Uterus (tissue), 4 donors: ENCODE data around the gene BPGM. TPM values are rescaled to one million over a fixed set of nuclear protein-coding genes. Genes with fewer than 3 reads are reported as not detected.

Source experiments
- DNase-seq, 2 donors: peaks; one replicate each; pipeline ENCODE4 v3.0.0-alpha.2; 2019 to 2020
- H3K27ac ChIP-seq, 2 donors: fragments of 200-600 bp; sonication (generic); 1 replicate in 1 of 2; 2 replicates in 1 of 2; pipeline ENCODE4 v1.5.1; 2016 to 2018
- H3K27me3 ChIP-seq, 2 donors: fragments of 200-600 bp; sonication (generic); one replicate each; pipeline ENCODE4 v1.5.1; 2018 to 2019; ENCODE audit warnings: control low read depth in 1 of 2
- H3K36me3 ChIP-seq, 2 donors: fragments of 200-600 bp; sonication (generic); one replicate each; pipeline ENCODE4 v1.5.1; 2019; ENCODE audit warnings: control low read depth in 1 of 2
- H3K4me1 ChIP-seq, 2 donors: fragments of 200-600 bp; sonication (generic); one replicate each; pipeline ENCODE4 v1.5.1; 2018 to 2019; ENCODE audit warnings: control low read depth in 1 of 2
- H3K4me3 ChIP-seq, 2 donors: fragments of 200-600 bp; sonication (generic); 1 replicate in 1 of 2; 2 replicates in 1 of 2; pipeline ENCODE4 v1.5.1; 2018 to 2019; ENCODE audit warnings: mild to moderate bottlenecking in 1 of 2
- H3K9me3 ChIP-seq, 2 donors: fragments of 200-600 bp; sonication (generic); one replicate each; pipeline ENCODE4 v1.5.1; 2019; ENCODE audit warnings: control low read depth in 1 of 2
- POLR2A ChIP-seq, 2 donors: fragments of 450-650 bp; IDR thresholded peaks; one replicate each; pipeline ENCODE4 v1.6.1; 2016; ENCODE audit warnings: antibody characterized with exemption in 2 of 2, mild to moderate bottlenecking in 1 of 2, moderate library complexity in 1 of 2
- intact Hi-C: fragments of 100-400 bp; cut with DNase I; formaldehyde crosslinking; loops from one replicate; pipeline ENCODE4 v1.15.1; 2023; ENCODE audit warnings: low total_unique reads
- total RNA-seq, 4 donors: library from RNA; depleted of rRNA in 3 of 4; stranded (reverse); fragments of >200 nt in 3 of 4; gene quantifications; one replicate each; pipeline versions ENCODE4 v1.1.0 to v1.2.4, GENCODE V29; 2014 to 2023
- TF ChIP-seq, protein P1 (sequence below), 4 experiments: fragments of 200-600 bp in 2 of 4; fragments of 450-650 bp in 2 of 4; sonication (generic) in 2 of 4; IDR thresholded peaks; one replicate each; pipeline ENCODE4 v1.5.1; 2016 to 2019; ENCODE audit warnings: antibody characterized with exemption in 4 of 4, mild to moderate bottlenecking in 2 of 4, moderate library complexity in 1 of 4
- donor health status: DM: yes; HTN: yes; CAD: no.

Gene BPGM
- total RNA-seq, 4 donors from 2014 or later, result 11.0 to 57.4 (median 15.0) TPM

DNA sequence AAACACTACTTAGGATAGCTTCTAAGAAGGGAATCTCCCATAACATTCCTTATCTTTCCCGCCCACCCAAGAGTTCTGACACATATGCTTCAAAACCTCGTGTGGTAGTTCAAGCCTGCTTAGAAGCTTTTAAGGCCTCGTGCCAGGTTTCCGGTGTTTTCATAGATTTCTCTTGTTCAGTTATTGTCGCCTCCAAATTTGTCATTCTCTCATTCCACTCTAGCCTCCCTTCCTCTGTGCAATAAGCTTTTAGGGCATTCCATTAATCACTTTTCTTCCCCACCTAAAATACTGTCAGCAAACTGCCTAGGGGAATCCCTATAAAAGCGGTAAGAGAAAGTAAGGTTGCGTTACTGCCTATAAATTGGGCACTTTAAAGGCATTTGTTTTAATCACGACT lies 718 bp upstream of the BPGM start:
- Histone ChIP-seq H3K9me3 (no peaks in the 10 kb centered on the region), H3K27ac (peak overlapping the region; percentile 78 to 86), H3K27me3 (no peaks in the 10 kb centered on the region), H3K4me1 (peaks cover 0 to 8% of the 10 kb centered on the region in 2 donors), H3K4me3 (peak overlapping the region; percentile 47 to 69), H3K36me3 (no peaks in the 10 kb centered on the region)
- intact Hi-C loops, result no loop called here
- TF ChIP-seq, protein P1, sequence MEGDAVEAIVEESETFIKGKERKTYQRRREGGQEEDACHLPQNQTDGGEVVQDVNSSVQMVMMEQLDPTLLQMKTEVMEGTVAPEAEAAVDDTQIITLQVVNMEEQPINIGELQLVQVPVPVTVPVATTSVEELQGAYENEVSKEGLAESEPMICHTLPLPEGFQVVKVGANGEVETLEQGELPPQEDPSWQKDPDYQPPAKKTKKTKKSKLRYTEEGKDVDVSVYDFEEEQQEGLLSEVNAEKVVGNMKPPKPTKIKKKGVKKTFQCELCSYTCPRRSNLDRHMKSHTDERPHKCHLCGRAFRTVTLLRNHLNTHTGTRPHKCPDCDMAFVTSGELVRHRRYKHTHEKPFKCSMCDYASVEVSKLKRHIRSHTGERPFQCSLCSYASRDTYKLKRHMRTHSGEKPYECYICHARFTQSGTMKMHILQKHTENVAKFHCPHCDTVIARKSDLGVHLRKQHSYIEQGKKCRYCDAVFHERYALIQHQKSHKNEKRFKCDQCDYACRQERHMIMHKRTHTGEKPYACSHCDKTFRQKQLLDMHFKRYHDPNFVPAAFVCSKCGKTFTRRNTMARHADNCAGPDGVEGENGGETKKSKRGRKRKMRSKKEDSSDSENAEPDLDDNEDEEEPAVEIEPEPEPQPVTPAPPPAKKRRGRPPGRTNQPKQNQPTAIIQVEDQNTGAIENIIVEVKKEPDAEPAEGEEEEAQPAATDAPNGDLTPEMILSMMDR (IDR thresholded peaks at IDR 0.05), result no peak
- no peak for TF ChIP-seq POLR2A (IDR thresholded peaks at IDR 0.05)
- DNase-seq, result no peak

DNA sequence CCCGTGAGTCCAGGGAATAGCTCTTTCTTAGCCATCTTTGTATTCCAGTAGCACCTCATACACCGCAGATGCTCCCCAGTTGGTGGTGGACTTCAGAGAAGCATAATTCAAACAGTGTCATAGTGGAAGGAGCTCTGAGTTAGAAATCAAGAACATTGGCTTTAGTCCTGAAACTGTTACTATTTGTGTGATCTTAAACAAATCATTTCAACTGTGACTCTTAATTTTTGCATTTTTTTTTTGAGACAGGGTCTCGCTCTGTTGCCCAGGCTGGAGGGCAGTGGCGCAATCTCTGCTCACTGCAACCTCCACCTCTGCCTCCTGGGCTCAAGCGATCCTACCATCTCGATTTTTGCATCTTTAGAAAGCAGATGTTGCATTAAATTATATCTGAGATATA lies 1.8 kb downstream of the BPGM start:
- peaks cover 0 to 8% of the 10 kb centered on the region in 2 donors for H3K4me1 ChIP-seq
- H3K4me3 ChIP-seq, result no peak overlapping the region
- intact Hi-C loops, result no loop called here
- no peaks in the 10 kb centered on the region for H3K27me3 ChIP-seq
- H3K27ac ChIP-seq, result no peak overlapping the region
- H3K9me3 ChIP-seq, result no peaks in the 10 kb centered on the region
- no peak for DNase-seq
- no peaks in the 10 kb centered on the region for H3K36me3 ChIP-seq
- TF ChIP-seq, protein P1 (IDR thresholded peaks at IDR 0.05), result no peak
- TF ChIP-seq POLR2A (IDR thresholded peaks at IDR 0.05), result no peak

DNA sequence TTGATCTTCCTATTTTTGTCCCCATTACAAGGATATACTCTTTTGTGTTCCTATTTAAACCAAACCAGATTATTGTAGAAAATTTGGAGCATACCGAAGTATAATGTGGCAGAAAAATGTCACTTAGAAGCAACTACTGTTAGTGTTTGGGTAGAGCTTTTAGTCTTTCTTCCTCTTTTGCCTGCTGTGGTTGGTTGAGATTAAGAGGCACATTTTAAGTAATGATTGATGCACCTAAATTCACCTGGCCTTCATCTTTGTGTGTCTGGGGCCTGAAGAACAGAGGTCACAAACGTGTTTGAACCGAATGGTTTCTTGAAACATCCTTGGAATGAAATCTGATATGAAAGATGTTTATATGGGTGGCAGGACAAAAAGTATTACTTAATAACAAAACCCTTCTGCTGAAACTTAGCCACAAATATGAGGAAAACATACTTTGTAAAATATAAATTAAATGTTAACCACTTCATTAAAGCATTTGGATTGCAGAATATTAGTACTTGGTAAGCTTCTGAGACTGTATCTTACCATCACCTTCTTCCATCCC lies 2.6 kb downstream of the BPGM start:
- Histone ChIP-seq H3K9me3 (no peaks in the 10 kb centered on the region), H3K27me3 (no peaks in the 10 kb centered on the region), H3K27ac (no peak overlapping the region), H3K4me3 (no peak overlapping the region), H3K36me3 (no peaks in the 10 kb centered on the region), H3K4me1 (peaks cover 0 to 8% of the 10 kb centered on the region in 2 donors)
- TF ChIP-seq, protein P1 (IDR thresholded peaks at IDR 0.05), result no peak
- TF ChIP-seq POLR2A (IDR thresholded peaks at IDR 0.05), result no peak
- intact Hi-C loops, result no loop called here
- no peak for DNase-seq

DNA sequence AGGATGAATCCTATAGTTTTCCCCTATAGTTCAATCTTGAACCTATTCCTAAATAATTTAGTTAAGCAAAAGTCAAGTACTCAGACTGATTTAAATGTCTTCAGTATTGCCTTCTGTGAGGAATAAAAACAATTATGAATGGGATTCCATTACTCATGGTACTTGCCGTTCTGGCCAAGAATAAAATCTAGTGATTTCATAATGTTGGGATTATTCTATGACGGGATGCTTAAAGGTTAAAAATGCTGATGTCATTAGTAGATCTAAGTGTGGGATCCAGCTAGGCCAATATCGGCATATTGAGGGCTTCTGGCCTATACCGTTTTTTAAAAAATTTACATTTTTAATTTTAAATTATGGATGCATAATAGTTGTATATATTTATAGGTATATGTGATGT lies 5.3 kb downstream of the BPGM start:
- no peak overlapping the region for H3K4me3 ChIP-seq
- no peaks in the 10 kb centered on the region for H3K9me3 ChIP-seq
- DNase-seq, result no peak
- TF ChIP-seq POLR2A (IDR thresholded peaks at IDR 0.05), result no peak
- TF ChIP-seq, protein P1 (IDR thresholded peaks at IDR 0.05), result no peak
- no peaks in the 10 kb centered on the region for H3K4me1 ChIP-seq
- H3K27ac ChIP-seq, result no peak overlapping the region
- intact Hi-C loops, result no loop called here
- no peaks in the 10 kb centered on the region for H3K27me3 ChIP-seq
- no peaks in the 10 kb centered on the region for H3K36me3 ChIP-seq

DNA sequence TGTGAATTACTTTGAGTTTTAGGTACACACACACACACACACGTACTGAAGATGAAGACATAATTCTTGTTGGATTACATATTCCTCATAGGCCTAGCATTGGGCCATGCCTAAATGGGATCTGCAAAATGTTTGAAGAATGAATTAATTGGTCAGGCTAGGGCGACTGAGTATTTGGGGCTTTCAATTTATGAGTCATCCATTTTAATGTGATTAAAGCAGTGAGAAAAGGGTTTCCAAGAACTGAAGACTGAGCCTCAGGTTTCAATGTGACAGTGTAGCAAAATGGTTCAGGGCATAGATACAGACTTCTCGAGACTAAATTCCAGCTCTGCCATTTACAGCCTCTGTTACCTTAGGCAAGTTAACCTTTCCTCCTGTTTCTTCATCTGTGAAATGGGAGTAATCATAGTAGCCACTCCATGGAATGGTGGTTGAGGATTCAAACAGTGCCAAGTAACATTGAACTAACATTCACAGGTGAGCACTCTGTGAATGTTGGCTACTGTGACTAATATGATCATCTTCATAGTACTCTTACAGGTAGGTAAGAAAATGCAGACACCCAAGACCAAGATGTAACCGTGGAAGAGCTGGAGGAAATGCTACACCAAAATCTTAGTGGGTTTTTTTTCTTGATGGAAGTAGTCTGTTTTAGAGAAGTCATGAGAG lies 7.6 kb downstream of the BPGM start:
- no peaks in the 10 kb centered on the region for H3K4me1 ChIP-seq
- no peaks in the 10 kb centered on the region for H3K9me3 ChIP-seq
- H3K27me3 ChIP-seq, result no peaks in the 10 kb centered on the region
- DNase-seq, result no peak
- intact Hi-C loops, result no loop called here
- H3K4me3 ChIP-seq, result no peak overlapping the region
- TF ChIP-seq, protein P1 (IDR thresholded peaks at IDR 0.05), result no peak
- no peak for TF ChIP-seq POLR2A (IDR thresholded peaks at IDR 0.05)
- no peak overlapping the region for H3K27ac ChIP-seq
- H3K36me3 ChIP-seq, result no peaks in the 10 kb centered on the region
